Stimulated activated CD8-positive, alpha-beta memory T cell treated with anti-CD3 and anti-CD28 coated beads, Interleukin-2, amount 100 ng/mL, for 1 hour (primary cell): ENCODE measurements around the gene ARL3.
"Not testable (repeated sequence)": the region's sequence is repeated elsewhere in the genome, so short reads cannot be mapped to it uniquely, and the experiment has no call there.

ENCODE experiments used
- DNase-seq, 2 donors: peaks; one replicate each; pipeline ENCODE4 v3.0.0-alpha.2; 2020; ENCODE audit warnings: low read depth in 2 of 2

ARL3 gene

GRCh38 chr10:102713814-102714620, at the start of gene ARL3:
Gene ARL3, minus strand, starts transcription at chr10:102714397. Its CDS starts 122 bp downstream, at chr10:102714275.
- peak; percentile 90 to 92 for DNase-seq

GRCh38 chr10:102763037-102763607, 48.9 kb upstream of the ARL3 start:
- DNase-seq: no peak

- DNase-seq: no peak
These were observed 48.3 kb upstream of the ARL3 start for GRCh38 chr10:102762401-102763015.

GRCh38 chr10:102761981-102762380, 47.8 kb upstream of the ARL3 start:
- DNase-seq: no peak

- no peak for DNase-seq
These were observed 45.5 kb upstream of the ARL3 start for GRCh38 chr10:102759497-102760210.

- not testable (repeated sequence) for DNase-seq
These were observed 44.7 kb upstream of the ARL3 start for GRCh38 chr10:102758933-102759262.

GRCh38 chr10:102758240-102758932, 44.2 kb upstream of the ARL3 start:
- no peak for DNase-seq

GRCh38 chr10:102757323-102757722, 43.1 kb upstream of the ARL3 start:
- no peak for DNase-seq

- DNase-seq: no peak
These were observed 39.5 kb upstream of the ARL3 start for GRCh38 chr10:102753718-102754117.

- DNase-seq: no peak
These were observed 38.9 kb upstream of the ARL3 start for GRCh38 chr10:102752934-102753664.

- DNase-seq: no peak
These were observed 38.2 kb upstream of the ARL3 start for GRCh38 chr10:102752266-102752930.

GRCh38 chr10:102745157-102745556, 31.0 kb upstream of the ARL3 start:
- no peak for DNase-seq

- no peak for DNase-seq
These were observed 30.3 kb upstream of the ARL3 start for GRCh38 chr10:102744374-102745051.

- DNase-seq: peak; percentile 89 to 91
These were observed 29.6 kb upstream of the ARL3 start, which contains the start of gene WBP1L for GRCh38 chr10:102743588-102744373. Gene WBP1L, plus strand, starts transcription at chr10:102743948. Its CDS starts 106 bp downstream, at chr10:102744054.

- DNase-seq: no peak
These were observed 28.9 kb upstream of the ARL3 start for GRCh38 chr10:102743078-102743587.

GRCh38 chr10:102742313-102742712, 28.1 kb upstream of the ARL3 start:
- DNase-seq: not testable (repeated sequence)

- DNase-seq: no peak
These were observed 27.6 kb upstream of the ARL3 start for GRCh38 chr10:102741726-102742237.

- DNase-seq: no peak
These were observed 26.0 kb upstream of the ARL3 start for GRCh38 chr10:102740229-102740628.
